Transverse colon (tissue), 4 donors: ENCODE measurements around the gene SLC6A17. TPM values are rescaled to one million over a fixed set of nuclear protein-coding genes. Genes with fewer than 3 reads are reported as not detected.

Experiments
- DNase-seq: peaks from one replicate; pipeline ENCODE4 v3.0.0-alpha.2; 2019
- H3K27ac ChIP-seq, 4 donors: fragments of 200-600 bp; sonication (generic); 2 replicates each; pipeline ENCODE4 v1.5.1; 2016 to 2018; ENCODE audit warnings: inconsistent platforms in 4 of 4
- H3K27me3 ChIP-seq: fragments of 200-600 bp; sonication (generic); 2 replicates; pipeline ENCODE4 v1.5.1; 2017; ENCODE audit warnings: inconsistent platforms
- H3K36me3 ChIP-seq, 4 donors: fragments of 200-600 bp; sonication (generic); 2 replicates each; pipeline ENCODE4 v1.5.1; 2017 to 2019; ENCODE audit warnings: inconsistent platforms in 4 of 4
- H3K4me1 ChIP-seq, 4 donors: fragments of 200-600 bp; sonication (generic); 2 replicates each; pipeline ENCODE4 v1.5.1; 2017 to 2020; ENCODE audit warnings: inconsistent platforms in 4 of 4
- H3K4me3 ChIP-seq, 4 donors: fragments of 200-600 bp; sonication (generic); 1 replicate in 1 of 4; 2 replicates in 3 of 4; pipeline versions ENCODE4 v1.5.1 to v1.6.1; 2017 to 2019; ENCODE audit warnings: inconsistent platforms in 4 of 4
- H3K9me3 ChIP-seq, 2 donors: fragments of 200-600 bp; sonication (generic); 2 replicates each; pipeline ENCODE4 v1.5.1; 2017 to 2019; ENCODE audit warnings: inconsistent platforms in 2 of 2
- CTCF ChIP-seq, 5 experiments: fragments of 200-600 bp in 3 of 5; fragments of 450-650 bp in 2 of 5; sonication (generic) in 3 of 5; IDR thresholded peaks; 1 replicate in 2 of 5; 2 replicates in 3 of 5; pipeline ENCODE4 v1.5.1; 2016 to 2017; ENCODE audit warnings: antibody characterized with exemption in 5 of 5, inconsistent platforms in 3 of 5, mild to moderate bottlenecking in 2 of 5, moderate library complexity in 1 of 5
- EP300 ChIP-seq: sonication (generic); formaldehyde crosslinking; IDR thresholded peaks from one replicate; pipeline ENCODE4 v1.6.1; 2017; ENCODE audit warnings: antibody characterized with exemption, low read depth
- POLR2A ChIP-seq: fragments of 450-650 bp; IDR thresholded peaks from one replicate; pipeline ENCODE4 v1.6.1; 2016; ENCODE audit warnings: antibody characterized with exemption, mild to moderate bottlenecking, moderate library complexity
- POLR2AphosphoS5 ChIP-seq, 3 donors: sonication (generic); formaldehyde crosslinking; IDR thresholded peaks; one replicate each; pipeline ENCODE4 v1.6.1; 2016; ENCODE audit warnings: antibody characterized with exemption in 3 of 3
- WGBS, 2 donors: methylation state at CpG; one replicate each; pipeline ENCODE4 v1.1.5; 2018; ENCODE audit warnings: low coverage in 1 of 2; 5-methylcytosine and 5-hydroxymethylcytosine counted together
- in situ Hi-C, 4 donors: fragments of 200-750 bp; cut with MboI; loops; one replicate each; pipeline versions ENCODE4 v1.15.0 to v1.15.1; 2017; ENCODE audit warnings: low sequenced_read_pairs in 3 of 4, low pct_ligation_motif_present in 1 of 4, low pct_unique_long_range_greater_than_20kb in 1 of 4
- intact Hi-C: fragments of 100-400 bp; cut with DNase I; formaldehyde crosslinking; loops from one replicate; pipeline ENCODE4 v1.15.1; 2023; ENCODE audit warnings: low total_unique reads
- total RNA-seq, 4 donors: library from RNA; depleted of rRNA; stranded (reverse); fragments of >200 nt; gene quantifications; one replicate each; pipeline ENCODE4 v1.1.0, GENCODE V29; 2016

The SLC6A17 gene
- total RNA-seq, 4 donors from 2014 or later = under 0.01 to 0.37 (median 0.14) TPM; not detected in 1

- intact Hi-C loops = no loop called here
- TF ChIP-seq CTCF (IDR thresholded peaks at IDR 0.05) (no peak), POLR2AphosphoS5 (IDR thresholded peaks at IDR 0.05) (no peak), EP300 (no peak), POLR2A (no peak)
- H3K4me1 ChIP-seq = no peaks in the 10 kb centered on the region
- H3K9me3 ChIP-seq = no peaks in the 10 kb centered on the region
- H3K27me3 ChIP-seq = no peaks in the 10 kb centered on the region
- in situ Hi-C loops = no loop called here
- no peak for DNase-seq
- H3K4me3 ChIP-seq = no peak overlapping the region
- no peaks in the 10 kb centered on the region for H3K36me3 ChIP-seq
- WGBS, 2 donors = 64 to 68% methylated on average over 6 to 9 of the region's 9 CpGs
- no peak overlapping the region for H3K27ac ChIP-seq
These were observed 95.8 kb downstream of the SLC6A17 start for GRCh38 chr1:110245876-110246620.

- no peaks in the 10 kb centered on the region for H3K4me1 ChIP-seq
- no peaks in the 10 kb centered on the region for H3K9me3 ChIP-seq
- intact Hi-C loops (no loop called here), in situ Hi-C loops (no loop called here)
- H3K27me3 ChIP-seq = no peaks in the 10 kb centered on the region
- no peak for DNase-seq
- WGBS, 2 donors = 76 to 93% methylated on average over 2 to 4 of the region's 4 CpGs
- H3K4me3 ChIP-seq = no peak overlapping the region
- no peak overlapping the region for H3K27ac ChIP-seq
- no peaks in the 10 kb centered on the region for H3K36me3 ChIP-seq
- TF ChIP-seq CTCF (IDR thresholded peaks at IDR 0.05) (no peak), EP300 (no peak), POLR2A (no peak), POLR2AphosphoS5 (IDR thresholded peaks at IDR 0.05) (no peak)
These were observed 98.5 kb downstream of the SLC6A17 start for GRCh38 chr1:110248746-110249145.

- DNase-seq = no peak
These were observed 99.0 kb downstream of the SLC6A17 start for GRCh38 chr1:110249256-110249655.

GRCh38 chr1:110250008-110250407 lies 99.7 kb downstream of the SLC6A17 start:
- in situ Hi-C loops (no loop called here), intact Hi-C loops (no loop called here)
- no peak for TF ChIP-seq POLR2A
- TF ChIP-seq POLR2AphosphoS5 (IDR thresholded peaks at IDR 0.05) = no peak
- TF ChIP-seq EP300 = no peak
- no peak for TF ChIP-seq CTCF (IDR thresholded peaks at IDR 0.05)
- DNase-seq = no peak
- H3K9me3 ChIP-seq = no peaks in the 10 kb centered on the region
- no peak overlapping the region for H3K4me3 ChIP-seq
- 83 to 100% methylated on average over 1 to 4 of the region's 4 CpGs for WGBS, 2 donors
- H3K4me1 ChIP-seq = no peaks in the 10 kb centered on the region
- no peaks in the 10 kb centered on the region for H3K27me3 ChIP-seq
- H3K36me3 ChIP-seq = no peaks in the 10 kb centered on the region
- H3K27ac ChIP-seq = no peak overlapping the region

More at GRCh38 chr1:110249256-110249655, 99.0 kb downstream of the SLC6A17 start:
- in situ Hi-C loops = no loop called here
- H3K9me3 ChIP-seq = no peaks in the 10 kb centered on the region
- intact Hi-C loops = no loop called here
- no peaks in the 10 kb centered on the region for H3K4me1 ChIP-seq
- TF ChIP-seq EP300 = no peak
- no peak for TF ChIP-seq CTCF (IDR thresholded peaks at IDR 0.05)
- no peak for TF ChIP-seq POLR2A
- no peak for TF ChIP-seq POLR2AphosphoS5 (IDR thresholded peaks at IDR 0.05)
- H3K4me3 ChIP-seq = no peak overlapping the region
- H3K27ac ChIP-seq = no peak overlapping the region
- no peaks in the 10 kb centered on the region for H3K36me3 ChIP-seq
- no peaks in the 10 kb centered on the region for H3K27me3 ChIP-seq
- 76% methylated on average over 4 of the region's 4 CpGs; no CpG with 5 or more reads in 1 of the 2 donors for WGBS, 2 donors
